Stimulated activated CD4-positive, alpha-beta T cell treated with anti-CD3 and anti-CD28 coated beads, Interleukin-4, amount 100 ng/mL, for 4 hours (primary cell): Measurements from ENCODE around the gene QRFP.
"Not testable (repeated sequence)": the region's sequence is repeated elsewhere in the genome, so short reads cannot be mapped to it uniquely, and the experiment has no call there.

Experiments used
- DNase-seq, 2 experiments: peaks; one replicate each; pipeline ENCODE4 v3.0.0-alpha.2; 2020

The QRFP gene

DNA sequence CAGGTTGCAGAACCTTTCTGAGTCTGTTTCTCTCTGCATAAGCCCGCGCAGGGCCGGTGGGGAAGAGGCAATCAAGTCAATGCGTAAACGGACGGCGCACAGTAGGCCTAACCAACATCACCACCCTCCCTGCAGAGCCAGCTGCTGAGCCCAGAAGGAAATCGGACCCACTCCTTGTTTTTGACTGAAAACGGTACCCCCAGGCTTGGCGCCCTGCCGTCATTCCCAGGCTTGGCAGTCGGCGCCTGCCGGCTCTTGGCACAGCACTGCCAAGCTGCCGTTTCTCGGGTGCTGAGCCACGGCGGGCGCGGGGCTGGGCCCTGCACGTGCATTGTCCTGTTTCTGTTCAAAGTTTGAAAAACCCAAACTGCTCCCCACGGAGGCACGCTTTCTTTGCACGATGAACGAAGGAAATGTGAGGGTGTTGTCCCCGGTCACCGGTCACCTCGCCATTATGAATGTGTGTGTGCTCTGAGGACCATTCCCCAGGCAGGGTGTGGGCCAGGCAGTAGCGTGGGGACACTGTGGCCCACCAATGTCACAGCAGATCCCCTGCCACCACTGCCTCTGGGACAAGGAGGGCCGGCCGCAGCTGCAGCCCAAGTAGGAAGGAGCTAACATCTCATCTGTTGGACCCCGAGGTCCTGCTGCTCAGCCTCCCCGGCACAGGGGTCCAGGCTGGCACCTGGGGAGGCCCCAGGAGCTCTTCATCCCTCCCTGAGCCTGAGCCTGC is 22.4 kb upstream of the QRFP start:
- no peak for DNase-seq

GRCh38 chr9:130918101-130918825 is 21.7 kb upstream of the QRFP start:
- DNase-seq, result no peak

GRCh38 chr9:130917168-130917960 is 20.8 kb upstream of the QRFP start:
- DNase-seq, result no peak

DNA sequence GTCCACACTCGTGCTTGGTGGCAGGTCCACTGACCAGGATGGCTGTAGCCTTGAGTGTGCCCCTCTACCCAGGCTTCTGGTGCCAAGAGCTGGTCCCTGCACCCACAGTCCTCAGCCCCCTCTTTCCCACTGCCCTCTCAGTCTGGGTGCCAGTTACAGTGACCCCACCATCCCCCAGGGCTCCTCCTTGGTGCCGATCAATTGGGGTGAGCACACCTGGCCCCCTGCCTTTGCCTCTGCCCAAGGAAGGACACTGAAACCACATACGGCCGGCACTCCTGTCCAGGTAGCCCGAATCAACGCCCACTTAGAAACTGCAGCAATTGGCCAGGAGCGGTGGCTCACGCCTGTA is 18.5 kb upstream of the QRFP start:
- DNase-seq, result no peak

DNA sequence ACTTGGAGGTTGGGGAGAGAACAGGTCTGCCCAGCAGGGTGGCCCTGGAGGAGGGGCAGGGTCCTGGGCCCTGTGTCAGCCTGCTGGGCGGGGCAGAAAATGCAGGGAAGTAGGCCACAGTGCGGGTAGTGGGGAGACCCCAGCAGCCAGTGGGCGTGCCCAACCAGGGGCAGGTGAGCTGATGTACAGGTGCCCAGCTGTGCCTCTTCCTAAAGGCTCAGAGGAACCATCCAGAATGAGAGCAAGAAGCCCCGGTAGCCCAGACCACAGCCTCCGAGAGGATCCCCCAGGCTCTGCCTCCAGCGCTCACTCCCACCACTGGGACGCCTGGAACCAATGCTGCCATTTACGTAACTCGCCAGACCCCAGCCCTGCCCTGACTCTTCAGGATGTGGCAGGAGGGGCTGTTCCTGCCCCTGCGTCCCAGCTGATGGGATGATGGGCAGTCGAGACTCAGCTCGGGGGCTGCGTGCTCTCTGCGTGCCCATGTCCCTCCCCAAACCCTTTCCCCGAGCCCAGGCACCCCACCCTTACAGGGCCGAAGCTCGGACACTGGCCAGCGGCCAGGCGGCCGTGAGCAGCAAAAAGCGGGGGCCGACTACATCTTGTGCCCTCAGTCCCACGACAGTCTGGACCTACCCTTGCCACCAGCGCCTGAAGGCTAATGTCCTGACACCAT is 17.9 kb upstream of the QRFP start:
- DNase-seq, result no peak

- DNase-seq, result no peak
Observed at GRCh38 chr9:130913599-130914416, 17.2 kb upstream of the QRFP start.

DNA sequence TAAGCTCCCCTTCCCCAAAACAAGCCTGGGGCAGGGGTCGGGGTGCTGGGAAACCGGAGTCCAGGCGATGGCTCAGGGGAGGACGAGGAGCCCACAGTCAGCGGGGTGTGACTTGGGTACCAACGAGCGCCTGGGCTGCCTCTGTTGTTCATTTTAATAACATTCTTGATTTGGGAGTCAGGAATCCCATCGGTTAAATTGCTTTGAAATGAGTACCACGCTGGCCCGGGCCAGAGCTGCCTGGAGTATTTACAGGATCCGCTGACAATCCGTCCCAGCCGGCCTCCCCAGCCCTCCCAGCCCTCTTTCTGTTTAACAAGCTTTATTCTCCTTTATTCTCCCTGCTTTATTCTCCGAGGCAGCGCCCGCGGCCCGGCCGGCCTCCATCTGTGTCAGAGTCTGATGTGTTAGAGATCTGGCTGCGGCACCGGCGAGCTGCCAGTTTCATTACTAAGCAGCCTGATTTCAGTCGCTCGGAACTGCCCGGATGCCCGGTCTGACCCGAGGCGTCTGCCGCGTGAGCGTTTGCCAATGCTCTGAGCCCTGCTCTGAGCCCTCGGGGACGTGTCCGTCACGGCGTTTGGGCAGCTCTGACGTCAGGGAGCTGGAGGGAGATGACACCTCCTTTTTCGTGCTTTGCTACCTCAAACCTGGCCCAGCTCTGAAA is 16.5 kb upstream of the QRFP start:
- DNase-seq, result no peak

- DNase-seq, result no peak
Observed at GRCh38 chr9:130911254-130912049, 14.8 kb upstream of the QRFP start.

DNA sequence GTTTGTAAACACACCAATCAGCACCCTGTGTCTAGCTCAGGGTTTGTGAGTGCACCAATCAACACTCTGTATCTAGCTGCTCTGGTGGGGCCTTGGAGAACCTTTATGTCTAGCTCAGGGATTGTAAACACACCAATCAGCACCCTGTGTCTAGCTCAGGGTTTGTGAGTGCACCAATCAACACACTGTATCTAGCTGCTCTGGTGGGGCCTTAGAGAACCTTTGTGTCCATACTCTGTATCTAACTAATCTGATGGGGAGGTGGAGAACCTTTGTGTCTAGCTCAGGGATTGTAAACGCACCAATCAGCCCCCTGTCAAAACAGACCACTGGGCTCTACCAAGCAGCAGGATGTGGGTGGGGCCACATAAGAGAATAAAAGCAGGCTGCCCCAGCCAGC is 14.1 kb upstream of the QRFP start:
- not testable (repeated sequence) for DNase-seq

- not testable (repeated sequence) for DNase-seq
Observed at GRCh38 chr9:130910041-130910440, 13.4 kb upstream of the QRFP start.

GRCh38 chr9:130908878-130909355 is 12.3 kb upstream of the QRFP start:
- no peak for DNase-seq

DNA sequence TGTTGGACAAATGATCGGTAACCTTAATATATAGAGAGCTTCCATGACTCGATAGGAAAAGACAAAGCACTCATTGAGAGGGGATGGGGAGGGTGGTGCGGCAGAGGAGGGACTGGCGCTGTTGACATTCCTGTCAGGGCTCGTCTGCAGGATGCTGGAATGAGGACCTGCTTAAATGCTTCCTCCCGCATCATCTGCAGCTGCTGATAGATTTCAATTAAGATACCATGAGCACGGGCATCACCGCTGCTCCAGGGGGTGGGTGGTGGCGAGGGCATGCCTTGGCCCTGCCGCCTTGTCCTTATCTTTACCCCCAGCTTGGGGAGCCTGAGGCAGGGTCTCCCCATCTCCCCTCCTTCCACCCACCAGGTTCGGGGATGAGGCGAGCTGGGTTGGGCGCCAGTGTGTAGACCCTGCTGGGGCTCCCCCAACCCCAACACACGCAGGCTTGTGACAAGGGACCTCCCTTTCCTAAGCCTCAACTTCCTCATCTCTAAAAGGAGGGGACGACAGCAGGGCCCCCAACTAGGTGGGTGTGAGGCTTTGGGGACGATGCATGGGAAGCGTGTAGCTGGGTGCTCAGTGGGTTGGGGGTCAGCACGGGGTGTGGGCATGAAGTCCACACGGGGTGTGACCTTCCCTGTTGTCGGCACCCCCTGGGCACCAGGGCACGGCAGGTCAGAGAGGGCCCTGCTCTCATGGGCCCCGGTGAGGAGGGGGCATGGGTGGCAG is 11.7 kb upstream of the QRFP start:
- DNase-seq, result no peak

DNA sequence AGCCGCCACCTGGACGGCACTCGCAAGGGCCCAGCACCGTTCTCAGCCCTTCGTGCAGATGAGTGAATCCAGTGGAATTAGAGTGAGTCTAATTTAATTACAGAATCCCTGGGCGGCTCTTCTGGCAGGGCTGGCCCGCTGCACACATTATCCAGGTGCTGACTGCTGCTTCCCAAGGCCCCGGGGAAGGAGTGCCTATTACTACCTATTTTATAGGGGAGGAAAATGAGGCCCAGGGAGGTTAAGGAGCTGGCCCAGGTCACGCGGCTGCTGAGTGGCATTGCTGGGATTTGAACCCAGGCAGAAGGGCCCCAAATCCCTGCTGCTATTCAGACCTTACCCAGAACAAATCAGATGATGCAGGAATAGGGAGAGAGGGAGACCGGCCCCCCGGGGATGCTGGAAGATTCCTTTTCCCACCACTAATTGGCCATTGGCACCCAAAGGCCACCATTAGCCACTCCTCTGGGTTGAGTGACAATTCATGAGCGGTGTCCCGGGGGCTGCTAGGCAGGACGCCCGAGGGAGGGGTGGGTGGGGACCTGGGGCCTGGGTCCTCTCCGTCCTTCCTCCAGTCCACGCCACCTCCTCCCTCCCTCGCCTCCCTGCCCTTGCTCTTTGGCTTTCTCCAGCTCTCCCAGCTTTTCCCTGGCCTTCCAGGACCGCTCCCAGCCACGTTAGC is 10.3 kb upstream of the QRFP start:
- DNase-seq, result no peak

- DNase-seq, result no peak
Observed at GRCh38 chr9:130905902-130906734, 9.5 kb upstream of the QRFP start.

DNA sequence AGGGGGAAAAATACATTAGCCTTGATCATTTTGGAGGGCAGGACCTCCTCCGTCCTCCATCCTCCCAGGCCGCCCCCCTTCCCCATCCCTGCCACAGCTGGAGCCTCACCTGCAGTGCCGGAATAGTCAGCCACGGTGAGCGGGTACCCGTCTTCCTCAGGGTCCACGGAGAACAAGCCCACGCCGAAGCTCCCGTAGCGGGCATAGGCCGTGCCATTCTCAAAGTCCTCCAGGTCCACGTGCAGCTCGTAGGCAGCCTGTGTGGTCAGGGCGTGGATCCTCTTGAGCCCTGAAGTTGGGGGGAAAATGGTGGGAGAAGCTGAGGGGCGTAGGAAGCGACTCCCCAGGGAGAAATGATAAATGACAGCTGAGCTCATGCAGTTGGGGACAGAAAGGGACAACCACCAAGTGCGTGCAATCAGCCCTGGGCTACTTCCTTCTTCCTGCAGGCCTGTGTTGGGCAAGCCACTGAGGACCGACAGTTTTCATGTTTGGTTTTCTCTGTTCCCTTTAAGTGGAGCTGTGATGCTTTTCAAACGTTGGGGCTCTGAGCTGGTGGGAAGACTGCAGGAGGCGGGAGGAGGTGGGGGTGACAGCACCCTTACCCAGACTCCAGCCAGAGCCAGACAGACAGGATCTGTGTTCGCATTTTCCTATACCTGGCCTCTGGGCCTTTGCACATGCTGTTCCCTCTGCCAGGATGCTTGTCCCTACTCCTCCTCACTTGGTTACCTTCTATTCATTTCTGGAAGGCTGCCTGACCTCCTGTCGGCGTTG is 8.7 kb upstream of the QRFP start:
- DNase-seq, result no peak

DNA sequence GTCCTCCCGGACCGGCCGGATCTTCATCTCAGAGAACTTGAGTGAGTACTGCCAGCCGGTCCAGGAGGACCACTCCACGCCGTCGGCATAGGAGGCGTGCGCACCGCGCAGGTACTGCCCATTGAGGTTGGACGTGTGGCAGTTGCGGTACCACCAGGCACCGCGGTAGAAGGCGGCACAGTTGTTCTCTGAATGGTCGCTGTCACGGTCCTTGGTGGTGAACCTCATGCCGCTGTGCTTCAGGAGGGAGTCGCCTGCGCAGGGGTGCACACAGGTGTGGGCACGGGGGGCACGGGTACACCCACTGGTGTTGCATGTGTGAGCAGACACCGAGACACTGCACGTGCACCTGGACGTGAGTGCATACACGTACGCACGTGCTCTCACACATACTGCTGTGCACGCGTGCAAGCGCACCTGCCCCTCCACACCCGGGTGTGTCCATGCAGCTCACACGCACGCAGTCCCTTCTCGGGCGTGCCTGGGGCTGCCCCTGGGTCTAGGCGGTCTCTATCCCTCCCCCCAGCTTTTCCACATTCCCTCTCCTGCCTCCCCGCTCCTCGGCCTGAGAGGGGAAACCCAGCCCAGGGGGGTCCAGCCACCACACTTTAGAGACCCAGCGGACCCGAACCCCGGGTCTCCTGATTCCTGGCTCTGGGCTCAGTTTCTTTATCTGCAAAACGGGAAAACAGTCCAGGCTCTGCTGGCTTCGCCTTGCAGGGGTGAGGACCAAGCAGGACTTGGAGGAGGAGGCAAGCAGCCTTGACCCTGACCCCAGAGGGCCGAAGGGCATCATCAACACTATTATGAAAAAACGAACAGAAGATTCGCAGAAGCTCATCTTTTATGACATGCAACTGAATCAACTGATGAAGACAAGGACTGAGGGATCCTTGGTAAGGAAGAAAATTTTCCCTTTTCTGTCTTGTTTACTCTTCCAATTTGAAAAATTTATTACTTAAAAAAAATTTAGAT is 7.7 kb upstream of the QRFP start:
- no peak for DNase-seq
